NCI-H146 treated with DMSO at 0.1 percent for 48 hours (cell line): ENCODE results near the gene RGS16.
A peak's percentile ranks its signal among the peaks of the same experiment; 100 is the strongest.
"Not testable (repeated sequence)": the region's sequence is repeated elsewhere in the genome, so short reads cannot be mapped to it uniquely, and the experiment has no call there.

Experiments
- DNase-seq: peaks from one replicate; lab custom pipeline; 2025; ENCODE audit not compliant: unreplicated experiment; lab: John Stamatoyannopoulos, UW

Gene RGS16

GRCh38 chr1:182604175-182605164 is at the start of gene RGS16:
Gene RGS16, minus strand, starts transcription at chr1:182604389. Its CDS starts 130 bp downstream, at chr1:182604259.
- peak; percentile 89 for DNase-seq

- DNase-seq, result no peak
Observed at GRCh38 chr1:182653986-182654385, 49.8 kb upstream of the RGS16 start.

GRCh38 chr1:182652933-182653332 is 48.7 kb upstream of the RGS16 start:
- no peak for DNase-seq

- DNase-seq, result no peak
Observed at GRCh38 chr1:182651339-182651724, 47.1 kb upstream of the RGS16 start.

- DNase-seq, result no peak
Observed at GRCh38 chr1:182650678-182651338, 46.6 kb upstream of the RGS16 start.

- DNase-seq, result no peak
Observed at GRCh38 chr1:182649041-182649440, 44.9 kb upstream of the RGS16 start.

- DNase-seq, result no peak
Observed at GRCh38 chr1:182646739-182647138, 42.5 kb upstream of the RGS16 start.

GRCh38 chr1:182644886-182645285 is 40.7 kb upstream of the RGS16 start:
- no peak for DNase-seq

- DNase-seq, result no peak
Observed at GRCh38 chr1:182643699-182644098, 39.5 kb upstream of the RGS16 start.

- no peak for DNase-seq
Observed at GRCh38 chr1:182642461-182642860, 38.3 kb upstream of the RGS16 start.

- peak; percentile 8 for DNase-seq
Observed at GRCh38 chr1:182641561-182641960, 37.4 kb upstream of the RGS16 start.

GRCh38 chr1:182639330-182639729 is 35.1 kb upstream of the RGS16 start:
- no peak for DNase-seq

GRCh38 chr1:182637769-182638168 is 33.6 kb upstream of the RGS16 start:
- DNase-seq, result no peak

- DNase-seq, result no peak
Observed at GRCh38 chr1:182635871-182636270, 31.7 kb upstream of the RGS16 start.

GRCh38 chr1:182634306-182635072 is 30.3 kb upstream of the RGS16 start:
- DNase-seq, result peak; percentile 67

GRCh38 chr1:182633657-182634281 is 29.6 kb upstream of the RGS16 start:
- peak; percentile 97 for DNase-seq

GRCh38 chr1:182633031-182633430 is 28.8 kb upstream of the RGS16 start:
- DNase-seq, result no peak

- not testable (repeated sequence) for DNase-seq
Observed at GRCh38 chr1:182632441-182632857, 28.3 kb upstream of the RGS16 start.

- no peak for DNase-seq
Observed at GRCh38 chr1:182631954-182632353, 27.8 kb upstream of the RGS16 start.

- no peak for DNase-seq
Observed at GRCh38 chr1:182631053-182631677, 27.0 kb upstream of the RGS16 start.
